Aorta (tissue), 5 donors: ENCODE measurements around the gene FMNL1. TPM values are rescaled to one million over a fixed set of nuclear protein-coding genes. Genes with fewer than 3 reads are reported as not detected.
A peak's percentile ranks its signal among the peaks of the same experiment; 100 is the strongest.

Experiments used
- ATAC-seq: fragments of 200-7000 bp; cut with Tn5 transposase; one replicate; pipeline ENCODE4 v1.9.1; 2022; ENCODE audit warnings: moderate library complexity; ENCODE audit not compliant: low FRiP score
- DNase-seq, 2 donors: peaks; one replicate each; pipeline ENCODE4 v3.0.0-alpha.2; 2020
- H3K27ac ChIP-seq, 2 donors: one replicate each; pipeline ENCODE4 v1.5.1; 2013; ENCODE audit warnings: low read length in 2 of 2, mild to moderate bottlenecking in 2 of 2, moderate library complexity in 2 of 2, control low read depth in 1 of 2, inconsistent platforms in 1 of 2, low read depth in 1 of 2
- H3K27me3 ChIP-seq, 2 donors: one replicate each; pipeline ENCODE4 v1.6.1; 2013; ENCODE audit warnings: control low read depth in 1 of 2, low read length in 1 of 2, mild to moderate bottlenecking in 1 of 2, moderate library complexity in 1 of 2; ENCODE audit not compliant: insufficient read depth in 2 of 2, control insufficient read depth in 1 of 2
- H3K36me3 ChIP-seq, 2 donors: one replicate each; pipeline ENCODE4 v1.6.1; 2013; ENCODE audit warnings: control low read depth in 1 of 2, low read length in 1 of 2, mild to moderate bottlenecking in 1 of 2; ENCODE audit not compliant: insufficient read depth in 2 of 2, control insufficient read depth in 1 of 2
- H3K4me1 ChIP-seq, 2 donors: one replicate each; pipeline ENCODE4 v1.6.1; 2013; ENCODE audit warnings: low read length in 2 of 2, control low read depth in 1 of 2, mild to moderate bottlenecking in 1 of 2, moderate library complexity in 1 of 2; ENCODE audit not compliant: insufficient read depth in 2 of 2, control insufficient read depth in 1 of 2
- H3K4me3 ChIP-seq, 2 donors: one replicate each; pipeline ENCODE4 v1.5.1; 2013; ENCODE audit warnings: low read length in 2 of 2, control low read depth in 1 of 2, mild to moderate bottlenecking in 1 of 2
- H3K9me3 ChIP-seq: one replicate; pipeline ENCODE4 v1.6.1; 2013; ENCODE audit warnings: mild to moderate bottlenecking, low read length; ENCODE audit not compliant: control insufficient read depth
- WGBS, 2 donors: extraction: QIAGEN DNeasy Blood & Tissue Kit; methylation state at CpG; one replicate each; pipeline ENCODE4 v1.1.7; 2013; 5-methylcytosine and 5-hydroxymethylcytosine counted together
- intact Hi-C, 2 donors: fragments of 100-400 bp; cut with DNase I; formaldehyde crosslinking; loops; one replicate each; pipeline versions ENCODE4 v1.14.2 to v1.15.0; 2022
- polyA plus RNA-seq, 2 donors: library from polyadenylated mRNA; stranded (reverse); fragments of 200-250 nt; gene quantifications; one replicate each; pipeline ENCODE4 v1.2.3, GENCODE V29; 2013
- total RNA-seq, 2 donors: library from RNA; stranded (reverse); fragmentation: NEBNext Ultra II Directional; extraction: Animal tissue kit (Norgen Biotek cat#: 25700); gene quantifications; one replicate each; pipeline ENCODE4 v1.2.1, GENCODE V29; 2021
- donor health status: healthy with polysubstance abuse.
- donor health status: Bipolar disorder and iron deficiency.
- donor health status: DM: no; HTN: no; CAD: no.
- donor health status: DM: no; HTN: no; CAD: no.
- donor health status: DM: yes; HTN: yes; CAD: no.

Gene FMNL1
- total and polyA plus RNA-seq, 4 donors: 2.2 to 51.7 (median 18.0) TPM

- Histone ChIP-seq H3K27me3 (no peaks in the 10 kb centered on the region), H3K27ac (no peak overlapping the region), H3K4me1 (no peaks in the 10 kb centered on the region), H3K36me3 (no peaks in the 10 kb centered on the region), H3K4me3 (no peak overlapping the region), H3K9me3 (no peaks in the 10 kb centered on the region)
- DNase-seq (no peak), ATAC-seq (no peak)
- WGBS, 2 donors: 96 to 98% methylated on average over 2 of the region's 2 CpGs
- intact Hi-C loops: no loop called here
These were observed 16.0 kb downstream of the FMNL1 start for GRCh38 chr17:45237686-45238085.

GRCh38 chr17:45238155-45238774 is 16.6 kb downstream of the FMNL1 start:
- no peak overlapping the region for H3K4me3 ChIP-seq
- no peaks in the 10 kb centered on the region for H3K36me3 ChIP-seq
- no peaks in the 10 kb centered on the region for H3K4me1 ChIP-seq
- H3K27me3 ChIP-seq: no peaks in the 10 kb centered on the region
- DNase-seq (no peak), ATAC-seq (no peak)
- 95% methylated on average over 7 of the region's 7 CpGs for WGBS, 2 donors
- intact Hi-C loops: no loop called here
- H3K27ac ChIP-seq: no peak overlapping the region
- H3K9me3 ChIP-seq: no peaks in the 10 kb centered on the region

GRCh38 chr17:45240905-45241327 is 19.2 kb downstream of the FMNL1 start:
- 23 to 25% methylated on average over 20 to 21 of the region's 21 CpGs for WGBS, 2 donors
- Histone ChIP-seq H3K4me3 (no peak overlapping the region), H3K36me3 (no peaks in the 10 kb centered on the region), H3K27me3 (no peaks in the 10 kb centered on the region), H3K27ac (no peak overlapping the region), H3K4me1 (no peaks in the 10 kb centered on the region), H3K9me3 (no peaks in the 10 kb centered on the region)
- ATAC-seq (no peak), DNase-seq (no peak)
- intact Hi-C loops: no loop called here

- 1 to 7% methylated on average over 55 to 62 of the region's 62 CpGs for WGBS, 2 donors
- no peaks in the 10 kb centered on the region for H3K27me3 ChIP-seq
- DNase-seq (peak in 1 of 2 donors; percentile 78), ATAC-seq (no peak)
- no peaks in the 10 kb centered on the region for H3K9me3 ChIP-seq
- intact Hi-C loops: no loop called here
- H3K4me3 ChIP-seq: no peak overlapping the region
- H3K36me3 ChIP-seq: no peaks in the 10 kb centered on the region
- no peak overlapping the region for H3K27ac ChIP-seq
- no peaks in the 10 kb centered on the region for H3K4me1 ChIP-seq
These were observed 19.8 kb downstream of the FMNL1 start for GRCh38 chr17:45241328-45242028.

GRCh38 chr17:45242029-45242414 is 20.3 kb downstream of the FMNL1 start:
- Histone ChIP-seq H3K27ac (no peak overlapping the region), H3K4me3 (no peak overlapping the region), H3K36me3 (no peaks in the 10 kb centered on the region), H3K27me3 (no peaks in the 10 kb centered on the region), H3K9me3 (no peaks in the 10 kb centered on the region), H3K4me1 (no peaks in the 10 kb centered on the region)
- ATAC-seq (no peak), DNase-seq (no peak)
- WGBS, 2 donors: 28 to 30% methylated on average over 15 to 18 of the region's 18 CpGs
- intact Hi-C loops: no loop called here

- no peaks in the 10 kb centered on the region for H3K27me3 ChIP-seq
- H3K27ac ChIP-seq: no peak overlapping the region
- no peak overlapping the region for H3K4me3 ChIP-seq
- intact Hi-C loops: no loop called here
- no peaks in the 10 kb centered on the region for H3K36me3 ChIP-seq
- no peaks in the 10 kb centered on the region for H3K4me1 ChIP-seq
- no peak for ATAC-seq
- WGBS, 2 donors: 93 to 94% methylated on average over 18 of the region's 18 CpGs
- H3K9me3 ChIP-seq: no peaks in the 10 kb centered on the region
- DNase-seq: peak in 1 of 2 donors; percentile 72
These were observed 22.1 kb downstream of the FMNL1 start for GRCh38 chr17:45243750-45244149.

- 94% methylated on average over 21 of the region's 21 CpGs for WGBS, 2 donors
- H3K4me3 ChIP-seq: no peak overlapping the region
These were observed 23.3 kb downstream of the FMNL1 start for GRCh38 chr17:45244725-45245656.

GRCh38 chr17:45246338-45246737 is 24.7 kb downstream of the FMNL1 start:
- Histone ChIP-seq H3K4me3 (no peak overlapping the region), H3K9me3 (no peaks in the 10 kb centered on the region), H3K27me3 (no peaks in the 10 kb centered on the region), H3K27ac (no peak overlapping the region), H3K4me1 (no peaks in the 10 kb centered on the region), H3K36me3 (no peaks in the 10 kb centered on the region)
- DNase-seq (peak in 1 of 2 donors; percentile 74), ATAC-seq (no peak)
- intact Hi-C loops: no loop called here
- 67 to 68% methylated on average over 8 of the region's 8 CpGs for WGBS, 2 donors

More at GRCh38 chr17:45244725-45245656, 23.3 kb downstream of the FMNL1 start:
- intact Hi-C loops: no loop called here
- H3K9me3 ChIP-seq: no peaks in the 10 kb centered on the region
- no peaks in the 10 kb centered on the region for H3K27me3 ChIP-seq
- no peaks in the 10 kb centered on the region for H3K4me1 ChIP-seq
- DNase-seq (no peak), ATAC-seq (no peak)
- H3K36me3 ChIP-seq: no peaks in the 10 kb centered on the region
- H3K27ac ChIP-seq: no peak overlapping the region
